Astrocyte (in vitro differentiated cells and primary cell): Measurements from ENCODE around the gene VAPA. TPM values are rescaled to one million over a fixed set of nuclear protein-coding genes. Genes with fewer than 3 reads are reported as not detected.

Source experiments
- DNase-seq: peaks from one replicate; pipeline ENCODE4 v3.0.0-alpha.2; 2010; ENCODE audit warnings: low read depth
- FAIRE-seq: peaks from 2 replicates; lab custom pipeline; 2011; peaks lifted over from hg19 to GRCh38; lab: Jason Lieb, UNC
- H2AFZ ChIP-seq: 2 replicates; pipeline ENCODE4 v1.6.0; 2012; ENCODE audit warnings: low read depth, low read length, inconsistent platforms
- H3K27ac ChIP-seq: 2 replicates; pipeline ENCODE4 v1.5.1; 2011; ENCODE audit warnings: low read depth, low read length, inconsistent platforms
- H3K27me3 ChIP-seq: 2 replicates; pipeline ENCODE4 v1.6.0; 2011; ENCODE audit warnings: low read length, inconsistent platforms; ENCODE audit not compliant: insufficient read depth
- H3K36me3 ChIP-seq: 2 replicates; pipeline ENCODE4 v1.5.1; 2011; ENCODE audit warnings: low read length, inconsistent platforms; ENCODE audit not compliant: insufficient read depth
- H3K4me1 ChIP-seq: 2 replicates; pipeline ENCODE4 v1.5.1; 2011; ENCODE audit warnings: low read length, inconsistent platforms; ENCODE audit not compliant: insufficient read depth
- H3K4me2 ChIP-seq: 2 replicates; pipeline ENCODE4 v1.6.0; 2012; ENCODE audit warnings: low read length, inconsistent platforms
- H3K4me3 ChIP-seq: 2 replicates; pipeline ENCODE4 v1.5.1; 2011; ENCODE audit warnings: low read depth, mild to moderate bottlenecking, low read length, inconsistent platforms; ENCODE audit not compliant: insufficient read depth
- H3K79me2 ChIP-seq: 2 replicates; pipeline ENCODE4 v1.6.0; 2012; ENCODE audit warnings: mild to moderate bottlenecking, low read length, inconsistent platforms; ENCODE audit not compliant: insufficient read depth
- H3K9ac ChIP-seq: 2 replicates; pipeline ENCODE4 v1.6.0; 2012; ENCODE audit warnings: mild to moderate bottlenecking, low read length, inconsistent platforms
- H3K9me3 ChIP-seq: 2 replicates; pipeline ENCODE4 v1.5.1; 2012; ENCODE audit warnings: low read depth, mild to moderate bottlenecking, low read length, inconsistent platforms; ENCODE audit not compliant: insufficient read depth
- H4K20me1 ChIP-seq: 2 replicates; pipeline ENCODE4 v1.6.0; 2012; ENCODE audit warnings: low read length, inconsistent platforms; ENCODE audit not compliant: insufficient read depth
- H3K27ac Mint-ChIP-seq: one replicate; pipeline ENCODE4 v1.8.0; 2021; ENCODE audit warnings: mild to moderate bottlenecking, mixed read lengths; ENCODE audit not compliant: unreplicated experiment
- H3K27me3 Mint-ChIP-seq: one replicate; pipeline ENCODE4 v1.8.0; 2021; ENCODE audit warnings: low read depth, mixed read lengths; ENCODE audit not compliant: unreplicated experiment
- H3K36me3 Mint-ChIP-seq: one replicate; pipeline ENCODE4 v1.8.0; 2021; ENCODE audit warnings: low read depth, mixed read lengths; ENCODE audit not compliant: unreplicated experiment
- H3K4me1 Mint-ChIP-seq: one replicate; pipeline ENCODE4 v1.8.0; 2021; ENCODE audit warnings: low read depth, mixed read lengths; ENCODE audit not compliant: unreplicated experiment
- H3K4me3 Mint-ChIP-seq: one replicate; pipeline ENCODE4 v1.8.0; 2021; ENCODE audit warnings: mild to moderate bottlenecking, moderate library complexity, mixed read lengths; ENCODE audit not compliant: unreplicated experiment
- H3K9me3 Mint-ChIP-seq: one replicate; pipeline ENCODE4 v1.8.0; 2021; ENCODE audit warnings: mild to moderate bottlenecking, mixed read lengths; ENCODE audit not compliant: unreplicated experiment
- CTCF ChIP-seq: IDR thresholded peaks from 2 replicates; pipeline ENCODE4 v1.5.1; 2011; ENCODE audit warnings: low read depth, mild to moderate bottlenecking, inconsistent platforms, low read length, moderate library complexity; ENCODE audit not compliant: insufficient read depth
- EZH2 ChIP-seq: IDR thresholded peaks from 2 replicates; pipeline ENCODE4 v1.6.1; 2012; ENCODE audit warnings: mild to moderate bottlenecking, low read length, inconsistent platforms; ENCODE audit not compliant: insufficient read depth
- total RNA-seq: library from RNA; stranded (reverse); gene quantifications from 2 replicates; pipeline ENCODE4 v1.2.1, GENCODE V29; 2021

Gene VAPA
- total RNA-seq, 1 donor from 2014 or later = 181 TPM

GRCh38 chr18:9866627-9867026 is 47.2 kb upstream of the VAPA start:
- FAIRE-seq = no peak
- no peak overlapping the region for H3K27ac Mint-ChIP-seq
- no peak for TF ChIP-seq EZH2
- TF ChIP-seq CTCF = no peak

DNA sequence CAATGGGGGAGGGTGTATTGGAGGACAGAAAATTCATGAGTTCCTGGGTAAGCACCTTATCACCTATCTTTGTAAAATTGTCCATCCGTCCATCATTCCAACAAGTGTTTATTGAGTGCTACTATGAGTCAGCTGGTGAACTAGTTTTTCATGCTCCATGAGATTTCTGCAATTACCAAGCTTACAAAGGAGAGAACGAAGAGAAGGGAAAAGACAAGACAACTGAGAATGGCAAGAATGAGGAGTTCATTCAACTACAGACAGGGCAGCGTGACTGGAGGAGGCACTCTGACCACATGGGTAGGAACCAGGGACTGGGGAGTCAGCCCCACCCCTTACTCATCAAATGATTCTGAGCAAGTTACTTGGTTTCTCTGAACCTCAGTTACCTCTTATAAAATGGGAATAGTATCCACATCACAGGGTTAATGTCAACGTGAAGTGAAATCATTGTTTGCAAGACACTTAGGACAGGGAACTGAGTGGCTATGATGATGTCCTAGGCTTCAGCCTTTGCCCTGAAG is 46.7 kb upstream of the VAPA start:
- no peak overlapping the region for H3K9ac ChIP-seq
- no peak overlapping the region for H3K4me2 ChIP-seq
- H3K27ac ChIP-seq = no peak overlapping the region
- Mint-ChIP-seq H3K9me3 (peaks cover 13% of the 10 kb centered on the region), H3K36me3 (peaks cover 17% of the 10 kb centered on the region), H3K27ac (no peak overlapping the region), H3K4me1 (peaks cover 26% of the 10 kb centered on the region), H3K27me3 (no peaks in the 10 kb centered on the region), H3K4me3 (no peak overlapping the region)
- TF ChIP-seq EZH2 = no peak
- no peak for TF ChIP-seq CTCF
- peaks cover 12% of the 10 kb centered on the region for H3K9me3 ChIP-seq
- DNase-seq = peak; percentile 29
- no peak for FAIRE-seq
- H3K27me3 ChIP-seq = no peaks in the 10 kb centered on the region
- H4K20me1 ChIP-seq = no peaks in the 10 kb centered on the region
- H3K79me2 ChIP-seq = no peaks in the 10 kb centered on the region
- H3K4me3 ChIP-seq = no peak overlapping the region
- H2AFZ ChIP-seq = no peak overlapping the region
- peaks cover 24% of the 10 kb centered on the region for H3K4me1 ChIP-seq
- H3K36me3 ChIP-seq = peaks cover 2% of the 10 kb centered on the region

More at GRCh38 chr18:9866627-9867026, 47.2 kb upstream of the VAPA start:
- Mint-ChIP-seq H3K4me1 (peaks cover 26% of the 10 kb centered on the region), H3K27me3 (no peaks in the 10 kb centered on the region), H3K4me3 (no peak overlapping the region), H3K9me3 (peaks cover 13% of the 10 kb centered on the region), H3K36me3 (peaks cover 19% of the 10 kb centered on the region)
- Histone ChIP-seq H4K20me1 (no peaks in the 10 kb centered on the region), H3K79me2 (no peaks in the 10 kb centered on the region), H3K9me3 (peaks cover 12% of the 10 kb centered on the region), H3K27ac (no peak overlapping the region), H3K27me3 (no peaks in the 10 kb centered on the region), H3K4me2 (no peak overlapping the region), H3K4me3 (no peak overlapping the region), H2AFZ (no peak overlapping the region), H3K9ac (no peak overlapping the region), H3K4me1 (peaks cover 24% of the 10 kb centered on the region), H3K36me3 (peaks cover 2% of the 10 kb centered on the region)
- no peak for DNase-seq
